GM12801 (cell line): ENCODE measurements around the gene DAB2IP.

ENCODE experiments used
- CTCF ChIP-seq: IDR thresholded peaks from one replicate; pipeline ENCODE4 v1.5.1; 2011; ENCODE audit warnings: control low read depth; ENCODE audit not compliant: insufficient read length; ENCODE audit errors: extremely low read depth

DAB2IP gene

DNA sequence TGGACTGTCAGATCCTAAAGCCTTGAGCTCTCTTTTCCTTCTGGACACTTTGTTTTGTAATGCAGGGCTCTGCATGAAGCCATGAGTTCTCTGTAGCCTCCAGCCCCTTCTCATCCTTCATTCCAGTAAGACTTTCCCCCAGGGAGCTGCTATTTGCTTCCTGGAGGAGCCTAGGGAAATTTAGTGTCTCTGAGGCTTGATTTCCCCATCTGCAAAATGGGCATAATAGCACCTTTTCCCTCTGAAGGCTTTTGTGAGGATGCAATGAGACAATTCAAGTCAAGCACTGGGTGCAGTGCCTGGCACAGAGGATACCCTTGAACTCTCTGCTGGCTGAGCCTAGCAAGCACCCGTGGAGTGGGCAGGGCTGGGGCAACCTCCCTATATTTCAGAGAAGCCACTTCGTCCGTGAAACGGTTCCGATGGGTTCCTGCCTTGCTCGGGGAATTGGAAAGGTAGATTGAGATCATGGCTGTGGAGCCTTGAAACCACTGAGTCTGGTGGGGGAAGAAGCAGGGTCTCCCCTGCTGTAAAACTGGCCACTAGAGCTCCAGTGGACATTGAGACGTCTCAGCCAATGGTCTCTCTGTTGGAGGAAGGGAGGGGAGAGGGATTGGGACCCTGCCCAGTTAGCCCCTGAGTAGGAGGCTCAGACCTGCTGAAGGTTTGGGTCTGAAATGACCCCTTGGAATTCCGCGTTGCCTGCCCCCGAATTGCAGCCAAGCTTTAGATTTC, 14.3 kb upstream of the DAB2IP start:
- no peak for TF ChIP-seq CTCF

DNA sequence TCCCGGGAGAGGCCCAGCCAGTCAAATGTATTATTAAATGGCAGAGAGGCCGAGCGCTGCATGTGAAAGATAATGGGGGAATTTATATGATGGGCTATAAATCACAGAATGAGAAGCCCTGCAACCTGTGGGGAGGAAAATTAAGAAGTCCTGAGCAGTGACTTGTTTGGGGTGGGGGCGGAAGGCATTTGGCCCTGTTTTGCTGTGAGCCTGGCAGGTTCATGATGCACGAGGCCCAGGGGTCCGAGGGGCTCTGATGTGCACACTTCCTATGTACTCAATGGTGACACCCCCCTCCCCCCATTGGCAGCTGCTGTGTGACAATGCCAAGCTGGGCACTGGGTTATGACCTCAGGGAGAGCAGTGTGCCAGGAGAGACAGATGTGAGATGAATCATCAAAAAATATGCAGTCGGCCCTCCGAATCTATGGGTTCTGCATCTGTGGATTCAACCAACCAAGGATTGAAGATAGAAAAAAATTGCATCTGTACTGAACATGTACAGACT, 13.7 kb upstream of the DAB2IP start:
- TF ChIP-seq CTCF, result no peak

DNA sequence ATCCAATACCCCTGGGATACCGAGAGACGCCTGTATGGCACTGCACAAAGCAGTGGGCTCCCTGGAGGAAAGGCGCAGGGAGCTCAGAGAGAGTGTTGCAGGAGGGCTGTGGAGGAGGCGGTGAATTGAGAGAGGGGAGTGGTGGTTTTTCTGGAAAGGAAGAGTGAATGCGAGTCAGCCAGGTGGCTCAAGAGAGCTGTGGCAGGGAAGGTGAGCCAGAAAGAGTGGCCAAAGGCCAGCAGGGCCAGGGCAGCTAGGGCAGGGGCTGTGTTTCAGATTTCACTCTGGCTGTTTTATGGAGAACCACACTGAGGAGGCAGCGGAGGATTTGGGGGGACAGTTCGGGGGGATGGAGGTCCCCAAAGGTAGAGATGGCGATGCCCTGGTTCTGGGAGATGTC, 13.0 kb upstream of the DAB2IP start:
- no peak for TF ChIP-seq CTCF

DNA sequence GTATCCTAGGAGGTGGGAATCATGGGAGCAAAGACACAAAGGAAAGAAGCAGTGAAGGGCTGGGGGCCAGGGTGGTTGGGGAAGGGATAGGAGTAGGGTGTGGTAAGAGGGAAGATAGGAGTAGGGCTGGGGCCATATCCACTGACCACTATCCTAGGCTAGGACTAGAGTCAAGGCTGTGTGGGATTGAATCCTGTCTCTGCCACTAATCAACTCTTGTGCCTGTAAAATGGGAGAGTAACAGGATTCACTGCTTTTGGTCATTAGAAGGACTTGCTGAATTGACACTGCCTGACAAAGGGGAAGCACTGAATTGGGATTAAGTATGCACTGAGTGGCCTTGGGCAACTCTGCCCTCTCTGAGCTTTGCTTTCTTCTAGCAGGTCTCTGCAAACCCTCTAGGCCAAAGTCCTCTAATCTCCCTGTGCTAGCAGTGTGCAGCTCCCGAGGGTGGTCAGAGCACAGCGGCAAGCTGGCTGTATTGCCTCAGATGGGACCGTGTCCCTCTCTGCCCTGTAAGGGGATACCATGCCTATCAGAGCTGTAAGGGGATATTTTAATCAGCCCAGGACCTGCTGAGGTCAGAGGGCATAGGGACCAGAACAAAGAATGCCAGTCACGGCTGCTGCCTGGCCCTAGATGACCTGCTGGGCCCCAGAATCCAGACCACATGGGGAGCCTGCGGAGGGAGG, 12.4 kb upstream of the DAB2IP start:
- no peak for TF ChIP-seq CTCF

DNA sequence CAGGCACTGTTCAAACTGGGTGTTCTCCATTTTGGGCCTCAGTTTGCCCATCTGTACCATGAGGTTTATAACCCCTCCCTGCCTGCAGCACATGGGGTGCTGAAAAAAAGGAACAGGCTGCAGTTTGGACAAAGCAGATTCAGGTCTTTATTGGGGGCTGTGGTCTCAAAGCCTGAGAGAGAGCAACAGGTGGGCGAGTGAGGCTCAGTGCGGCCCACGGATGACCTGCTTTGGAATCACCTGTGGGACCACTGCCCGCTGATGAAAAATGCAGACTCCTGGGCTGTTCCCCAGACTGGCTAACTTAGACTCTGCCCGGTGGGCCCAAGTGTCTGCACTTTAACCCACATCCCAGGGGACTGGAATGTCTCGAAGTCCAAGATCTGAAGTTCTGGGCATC, 11.8 kb upstream of the DAB2IP start:
- TF ChIP-seq CTCF, result no peak

DNA sequence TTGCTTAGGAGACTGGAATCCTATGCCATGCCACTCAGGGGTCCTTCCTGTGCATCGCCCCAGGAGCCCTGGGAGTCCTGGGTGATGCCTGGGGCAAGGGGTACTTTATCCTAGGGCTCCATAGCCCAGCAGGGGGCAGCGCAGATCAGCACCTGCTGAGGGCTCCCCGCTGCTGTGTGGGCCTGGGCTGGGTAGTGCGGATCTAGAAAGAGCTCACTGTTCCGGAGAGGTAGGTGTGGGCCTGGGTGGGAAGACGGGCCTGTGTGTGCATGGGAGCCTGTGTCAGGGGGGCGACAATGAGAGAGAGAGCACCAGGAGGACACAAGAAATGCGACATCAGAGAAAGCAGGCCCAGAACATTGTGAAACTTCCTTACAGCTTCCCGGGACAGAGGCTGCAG, 11.4 kb upstream of the DAB2IP start:
- no peak for TF ChIP-seq CTCF

DNA sequence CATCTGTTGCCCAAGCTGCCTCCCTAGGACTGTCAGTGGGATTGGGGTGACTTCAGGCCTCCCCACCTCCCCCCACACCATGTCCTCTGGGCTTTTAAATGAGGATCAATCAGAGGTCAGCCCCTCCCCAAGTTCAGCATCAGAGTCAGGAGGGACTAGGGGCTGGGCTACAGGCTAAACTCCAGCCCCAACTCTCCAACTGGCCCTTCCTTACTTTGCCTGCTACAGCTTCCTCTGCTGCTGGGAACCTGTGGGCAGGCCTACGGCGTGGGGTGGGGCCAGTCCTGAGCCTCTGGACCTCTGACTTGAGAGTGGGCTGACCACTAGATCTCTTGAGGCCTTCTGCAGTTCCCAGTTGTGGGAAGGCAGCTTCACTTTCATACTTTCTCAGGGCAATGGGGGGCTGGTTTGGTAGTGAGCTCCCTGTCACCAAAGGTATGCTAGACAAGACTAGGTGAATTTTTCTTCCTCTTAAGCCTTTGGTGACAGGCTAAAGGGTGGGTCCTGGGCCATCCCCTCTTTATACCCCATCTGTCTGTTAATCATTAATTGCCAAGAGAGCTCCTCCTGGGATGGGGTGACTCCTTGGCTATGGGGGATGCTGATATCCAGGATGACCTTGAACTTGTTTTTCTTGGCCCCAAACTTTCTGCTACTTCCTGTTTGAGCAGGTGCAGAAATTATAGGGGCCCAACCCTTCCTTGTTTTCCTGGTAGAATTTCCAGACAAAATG, 10.8 kb upstream of the DAB2IP start:
- TF ChIP-seq CTCF, result no peak
